Cortex of kidney (tissue), 1 donor: ENCODE measurements around the gene MAP6.

Experiments
- DNase-seq: peaks from one replicate; lab custom pipeline; 2025; lab: John Stamatoyannopoulos, UW

MAP6 gene

DNA sequence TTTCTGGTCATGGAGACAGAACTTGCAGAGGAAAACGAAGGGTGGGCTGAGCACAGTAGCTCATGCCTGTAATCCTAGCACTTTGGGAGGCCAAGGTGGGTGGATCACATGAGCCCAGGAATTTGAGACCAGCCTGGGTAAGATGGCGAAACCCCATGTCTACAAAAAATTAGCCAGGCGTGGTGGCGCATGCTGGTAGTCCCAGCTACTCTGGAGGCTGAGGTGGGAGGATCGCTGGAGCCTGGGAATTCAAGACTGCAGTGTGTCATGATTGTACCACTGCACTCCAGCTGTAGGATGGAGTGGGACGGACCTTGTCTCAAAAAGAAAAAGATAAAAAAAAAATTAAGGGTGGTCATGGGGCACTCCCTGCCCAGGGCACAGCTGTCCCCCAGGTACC, 100.9 kb downstream of the MAP6 start:
- DNase-seq = no peak

- no peak for DNase-seq
These were observed 102.0 kb downstream of the MAP6 start for GRCh38 chr11:75566763-75567279.

DNA sequence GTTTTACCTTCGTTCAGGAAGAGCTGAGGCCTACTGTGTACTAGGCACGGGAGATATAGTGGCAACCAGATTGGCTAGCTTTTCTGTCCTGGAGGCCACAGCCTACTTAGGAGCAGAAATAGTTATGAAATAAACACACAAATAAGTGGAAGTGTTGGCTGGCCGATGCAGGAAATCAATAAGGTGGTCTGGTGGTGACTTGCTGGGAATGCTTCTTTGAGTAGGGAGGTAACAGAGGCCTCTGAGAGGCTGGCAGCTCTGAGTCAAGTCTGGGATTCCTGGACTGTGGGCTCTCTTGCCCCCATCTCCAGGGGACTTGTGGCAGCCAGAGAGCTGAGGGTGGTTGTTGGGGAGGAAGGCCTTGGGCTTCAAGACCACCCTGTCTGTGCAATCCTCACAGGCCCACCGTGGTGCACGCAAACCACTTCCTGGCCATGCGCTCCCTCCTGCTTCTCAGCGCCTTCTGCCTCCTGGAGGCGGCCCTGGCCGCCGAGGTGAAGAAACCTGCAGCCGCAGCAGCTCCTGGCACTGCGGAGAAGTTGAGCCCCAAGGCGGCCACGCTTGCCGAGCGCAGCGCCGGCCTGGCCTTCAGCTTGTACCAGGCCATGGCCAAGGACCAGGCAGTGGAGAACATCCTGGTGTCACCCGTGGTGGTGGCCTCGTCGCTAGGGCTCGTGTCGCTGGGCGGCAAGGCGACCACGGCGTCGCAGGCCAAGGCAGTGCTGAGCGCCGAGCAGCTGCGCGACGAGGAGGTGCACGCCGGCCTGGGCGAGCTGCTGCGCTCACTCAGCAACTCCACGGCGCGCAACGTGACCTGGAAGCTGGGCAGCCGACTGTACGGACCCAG, 102.7 kb downstream of the MAP6 start:
- no peak for DNase-seq

DNA sequence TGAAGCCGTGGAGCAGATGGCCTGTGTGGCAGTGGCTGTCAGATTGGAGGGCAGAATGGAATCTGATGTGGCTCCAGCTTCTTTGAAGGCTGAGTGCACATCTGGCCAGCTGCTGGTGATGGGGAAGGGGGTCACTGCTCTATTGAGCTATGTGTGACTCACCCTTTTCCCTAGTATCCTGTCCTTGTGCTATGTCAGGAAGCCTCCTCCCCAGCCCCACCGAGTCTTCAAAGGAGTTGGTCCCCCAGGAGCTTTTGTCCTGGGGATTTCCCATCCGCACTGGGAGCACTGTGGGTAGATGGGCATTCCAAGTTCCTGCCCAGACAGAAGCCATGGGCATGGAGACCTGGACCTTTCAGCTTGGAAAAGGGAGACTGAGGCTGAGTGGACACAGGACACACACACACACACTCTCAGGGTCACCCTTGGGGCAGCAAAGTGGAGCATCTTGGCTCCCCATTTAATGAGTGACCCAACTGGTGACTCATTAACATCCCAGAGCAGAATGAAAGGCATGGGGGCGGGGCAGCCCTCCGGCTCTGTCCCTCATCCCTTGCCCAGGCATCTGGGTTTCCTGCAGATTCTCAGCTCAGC, 103.5 kb downstream of the MAP6 start:
- DNase-seq = no peak

GRCh38 chr11:75563978-75564552, 104.8 kb downstream of the MAP6 start:
- no peak for DNase-seq

- no peak for DNase-seq
These were observed 105.3 kb downstream of the MAP6 start for GRCh38 chr11:75563501-75563977.

GRCh38 chr11:75562836-75563484, 105.9 kb downstream of the MAP6 start:
- no peak for DNase-seq

DNA sequence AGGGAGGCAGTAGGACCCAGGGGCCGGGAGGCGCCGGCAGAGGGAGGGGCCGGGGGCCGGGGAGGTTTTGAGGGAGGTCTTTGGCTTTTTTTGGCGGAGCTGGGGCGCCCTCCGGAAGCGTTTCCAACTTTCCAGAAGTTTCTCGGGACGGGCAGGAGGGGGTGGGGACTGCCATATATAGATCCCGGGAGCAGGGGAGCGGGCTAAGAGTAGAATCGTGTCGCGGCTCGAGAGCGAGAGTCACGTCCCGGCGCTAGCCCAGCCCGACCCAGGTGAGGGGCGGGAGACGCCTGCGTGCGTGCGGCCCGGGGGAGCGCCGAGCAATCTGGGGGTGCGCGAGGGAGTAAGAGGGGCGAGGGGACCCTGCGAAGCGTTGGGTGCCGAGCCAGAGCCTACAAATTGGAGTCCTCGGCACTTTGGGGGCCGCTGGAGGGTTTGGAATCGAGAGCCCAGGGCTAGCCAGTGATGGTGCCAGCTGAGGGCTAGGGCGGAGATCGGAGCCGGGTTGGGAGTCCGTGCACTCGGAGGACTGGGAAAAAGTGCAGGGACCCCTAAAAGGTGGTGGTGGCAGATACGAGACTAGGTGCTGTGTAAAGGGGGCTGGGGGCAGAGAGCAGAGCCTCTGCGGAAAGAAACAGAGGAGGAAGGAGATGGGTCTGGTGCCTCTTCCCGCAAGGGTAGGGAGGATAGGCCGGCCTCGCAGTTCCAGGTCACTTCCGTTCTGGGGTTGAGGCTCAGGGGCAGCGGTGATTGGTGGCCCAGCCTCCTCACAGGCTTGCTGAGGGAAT, 106.6 kb downstream of the MAP6 start, which contains the start of gene SERPINH1:
TSS of gene SERPINH1 (plus strand) at position 206 of the 788 bp plus-strand sequence. CDS start 4,097 bp downstream, outside the sequence.
- DNase-seq = peak; percentile 19

DNA sequence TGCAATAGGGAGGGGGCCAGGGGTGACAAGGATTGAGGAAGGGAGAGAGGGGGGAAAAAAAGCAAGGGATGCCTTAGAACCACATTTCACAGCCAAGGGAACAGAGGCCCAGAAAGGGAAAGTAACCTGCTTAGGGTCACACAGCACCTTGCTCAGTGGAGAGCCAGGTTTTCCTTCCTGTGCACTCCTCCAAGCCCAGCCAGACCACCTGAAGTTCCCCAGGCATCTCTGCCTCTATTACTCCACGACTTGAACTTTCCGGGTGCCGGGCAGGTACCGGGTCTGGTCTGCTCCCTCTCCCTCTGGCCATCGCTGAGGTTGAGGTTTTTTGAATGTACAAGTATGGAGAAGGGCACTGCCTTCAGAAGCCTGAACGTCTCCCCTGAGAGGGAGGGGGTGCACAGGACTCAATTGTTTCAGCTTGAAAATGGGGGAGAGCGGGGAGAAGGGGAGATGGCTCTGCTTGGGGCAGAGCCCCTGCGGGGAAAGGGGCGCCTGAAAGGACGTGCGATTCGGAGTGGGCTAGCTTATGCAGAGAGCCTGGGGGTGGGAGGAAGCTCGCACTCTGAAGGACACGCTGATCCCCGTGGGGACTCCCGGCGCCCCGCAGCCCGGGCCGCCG, 107.3 kb downstream of the MAP6 start:
- DNase-seq = no peak

GRCh38 chr11:75560644-75561043, 108.2 kb downstream of the MAP6 start:
- no peak for DNase-seq

GRCh38 chr11:75558939-75559843, 109.6 kb downstream of the MAP6 start:
- no peak for DNase-seq

DNA sequence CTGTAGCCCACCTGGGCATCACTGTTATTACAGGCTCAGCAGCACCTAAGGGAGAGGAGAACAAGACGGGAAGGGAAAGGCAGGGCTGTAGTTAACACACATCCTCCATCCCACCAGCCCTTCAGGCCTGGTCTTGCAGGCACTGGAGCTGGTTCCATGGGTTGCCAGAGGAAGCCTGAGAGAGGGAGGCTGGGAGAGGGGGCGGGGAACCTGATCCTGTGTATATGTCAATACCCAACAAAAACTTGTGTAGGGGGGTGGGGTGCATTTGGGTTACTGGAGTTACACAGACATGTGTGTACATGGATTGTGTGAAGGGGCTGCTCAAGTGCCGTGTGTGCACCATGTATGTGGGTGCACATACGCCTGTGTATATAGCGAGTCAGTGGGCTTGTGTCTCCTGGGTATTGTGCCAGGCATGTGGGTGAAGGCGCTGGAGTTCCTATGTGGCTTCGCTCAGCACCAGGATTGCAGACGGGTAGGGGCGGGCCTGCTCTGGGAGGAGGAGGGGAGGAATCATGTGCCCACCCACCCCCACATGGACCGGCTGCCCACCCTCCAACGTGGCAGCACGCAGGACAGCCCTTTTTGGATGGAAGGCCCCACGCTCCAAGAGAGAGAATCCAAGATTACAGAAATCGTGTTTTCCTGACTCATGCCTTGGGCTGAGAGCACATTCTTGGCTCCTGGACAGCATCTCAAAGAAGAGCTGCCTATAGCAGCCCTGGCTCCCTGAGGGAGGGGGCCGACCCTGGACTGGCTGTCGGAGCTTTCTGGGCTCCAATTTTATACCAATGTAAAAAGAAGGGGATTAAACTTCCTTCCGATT, 111.0 kb downstream of the MAP6 start:
- no peak for DNase-seq

- DNase-seq = no peak
These were observed 112.6 kb downstream of the MAP6 start for GRCh38 chr11:75556275-75556674.

- DNase-seq = no peak
These were observed 113.6 kb downstream of the MAP6 start for GRCh38 chr11:75555079-75555811.

DNA sequence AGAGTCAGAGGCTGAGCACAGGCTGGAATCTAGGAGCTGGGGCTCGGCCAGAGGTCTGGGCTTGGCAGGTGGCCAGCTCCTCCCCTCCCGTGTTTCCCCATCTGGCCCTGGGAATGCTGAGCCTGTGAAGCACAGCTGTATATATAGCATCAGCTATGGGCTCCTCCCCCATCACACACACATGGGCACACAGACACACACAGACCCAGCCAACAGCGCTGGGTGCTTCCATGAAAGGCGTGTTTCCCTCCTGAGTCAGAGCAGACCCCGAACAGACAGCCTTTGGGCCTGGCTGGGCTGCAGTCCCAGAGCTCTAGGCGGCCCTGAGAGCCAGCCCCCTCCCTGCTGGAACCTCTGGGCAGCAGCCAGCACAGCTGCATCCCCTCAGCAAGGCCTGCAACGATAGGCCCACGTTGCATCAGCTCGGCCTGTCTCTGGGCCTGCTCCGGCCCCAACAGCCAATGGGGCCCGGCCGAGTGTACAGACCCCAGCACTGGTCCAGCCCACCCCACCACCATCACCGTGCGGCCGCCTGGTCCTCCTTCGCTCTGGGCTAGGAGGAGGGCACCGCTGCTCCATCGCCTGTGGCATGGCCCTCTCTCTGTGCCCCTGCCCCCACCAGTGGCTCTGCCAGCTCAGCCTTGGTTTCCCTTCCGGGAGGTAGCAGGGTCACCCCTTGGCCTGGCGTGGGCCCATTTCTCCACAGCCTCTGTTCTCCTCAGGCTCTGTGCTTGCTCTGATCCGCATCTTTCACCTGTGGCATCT, 114.4 kb downstream of the MAP6 start:
- no peak for DNase-seq

DNA sequence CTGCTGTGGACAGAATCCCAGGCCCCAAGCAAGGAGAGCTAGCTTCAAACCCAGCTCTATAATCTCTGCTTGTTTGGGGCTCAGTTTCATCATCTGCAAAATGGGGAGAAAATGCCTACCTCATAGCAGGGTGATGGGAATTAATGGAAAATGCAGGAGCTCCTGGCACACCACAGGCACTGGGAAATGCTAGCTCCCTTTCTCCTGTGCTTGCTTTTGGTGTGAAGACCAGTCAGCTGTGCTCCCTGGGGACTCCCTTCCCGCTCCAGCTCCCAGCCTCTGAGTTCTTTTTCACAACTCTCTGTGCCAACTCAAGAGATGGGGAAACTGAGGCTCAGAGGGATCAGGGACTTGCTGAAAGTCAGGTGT, 115.0 kb downstream of the MAP6 start:
- DNase-seq = no peak

GRCh38 chr11:75553182-75553581, 115.7 kb downstream of the MAP6 start:
- DNase-seq = no peak
